Measurements from ENCODE around the gene CSNK2B.

DNA sequence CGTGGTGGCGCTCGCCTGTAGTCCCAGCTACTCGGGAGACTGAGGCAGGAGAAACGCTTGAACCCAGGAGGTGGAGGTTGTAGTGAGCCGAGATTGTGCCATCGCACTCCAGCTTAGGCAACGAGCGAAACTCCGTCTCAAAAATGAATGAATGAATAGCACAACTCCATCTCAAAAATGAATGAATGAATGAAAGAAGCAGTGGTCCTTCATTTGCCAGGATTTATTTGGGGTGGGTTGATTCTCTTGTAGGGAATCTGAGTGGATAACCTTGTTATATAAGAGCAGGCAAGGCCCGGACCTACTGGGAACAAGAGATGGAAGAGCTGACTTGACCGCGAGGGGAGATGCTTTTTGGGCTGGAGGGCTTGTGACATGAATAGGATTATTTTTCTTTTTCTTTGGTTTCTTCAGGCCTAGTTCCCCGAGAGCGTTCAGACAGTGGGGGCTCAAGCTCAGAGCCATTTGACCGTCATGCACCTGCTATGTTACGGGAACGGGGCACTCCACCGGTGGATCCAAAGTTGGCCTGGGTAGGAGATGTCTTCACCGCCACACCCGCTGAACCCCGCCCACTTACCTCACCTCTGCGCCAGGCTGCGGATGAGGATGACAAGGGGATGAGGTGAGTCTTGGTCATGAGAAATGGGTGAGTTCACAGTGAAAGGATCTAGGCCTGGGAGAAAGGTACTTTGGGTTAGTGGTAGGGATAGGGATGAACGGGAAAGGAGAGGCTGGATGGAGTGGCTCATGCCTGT lies 35.5 kb upstream of the CSNK2B start:
- TF ChIP-seq, protein P1, sequence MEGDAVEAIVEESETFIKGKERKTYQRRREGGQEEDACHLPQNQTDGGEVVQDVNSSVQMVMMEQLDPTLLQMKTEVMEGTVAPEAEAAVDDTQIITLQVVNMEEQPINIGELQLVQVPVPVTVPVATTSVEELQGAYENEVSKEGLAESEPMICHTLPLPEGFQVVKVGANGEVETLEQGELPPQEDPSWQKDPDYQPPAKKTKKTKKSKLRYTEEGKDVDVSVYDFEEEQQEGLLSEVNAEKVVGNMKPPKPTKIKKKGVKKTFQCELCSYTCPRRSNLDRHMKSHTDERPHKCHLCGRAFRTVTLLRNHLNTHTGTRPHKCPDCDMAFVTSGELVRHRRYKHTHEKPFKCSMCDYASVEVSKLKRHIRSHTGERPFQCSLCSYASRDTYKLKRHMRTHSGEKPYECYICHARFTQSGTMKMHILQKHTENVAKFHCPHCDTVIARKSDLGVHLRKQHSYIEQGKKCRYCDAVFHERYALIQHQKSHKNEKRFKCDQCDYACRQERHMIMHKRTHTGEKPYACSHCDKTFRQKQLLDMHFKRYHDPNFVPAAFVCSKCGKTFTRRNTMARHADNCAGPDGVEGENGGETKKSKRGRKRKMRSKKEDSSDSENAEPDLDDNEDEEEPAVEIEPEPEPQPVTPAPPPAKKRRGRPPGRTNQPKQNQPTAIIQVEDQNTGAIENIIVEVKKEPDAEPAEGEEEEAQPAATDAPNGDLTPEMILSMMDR (IDR thresholded peaks at IDR 0.05) = no peak
- TF ChIP-seq POLR2A (IDR thresholded peaks at IDR 0.05) = no peak

Measured in body of pancreas (tissue), 4 donors.